Measurements from ENCODE around the gene STXBP2.

- TF ChIP-seq CTCF (IDR thresholded peaks at IDR 0.05; ENCODE audit: insufficient read depth, low read length, poor library complexity, severe bottlenecking) (no peak), EZH2phosphoT487 (conservative IDR thresholded peaks at IDR 0.05; ENCODE audit: low read length) (no peak)
Observed at GRCh38 chr19:7597689-7598088, 39.2 kb upstream of the STXBP2 start.
